GM19463 (cell line): ENCODE results near the gene C3orf18.
A peak's percentile ranks its signal among the peaks of the same experiment; 100 is the strongest.

ENCODE experiments used
- ATAC-seq: cut with Tn5 transposase; IDR thresholded peaks from one replicate; pipeline ENCODE4 v1.9.1; 2021; ENCODE audit warnings: mild to moderate bottlenecking, moderate library complexity; ENCODE audit not compliant: unreplicated experiment

The C3orf18 gene

GRCh38 chr3:50567386-50568167, at the start of gene C3orf18:
Gene C3orf18 (minus strand): TSS chr3:50567747. CDS start chr3:50565699, 2,048 bp downstream.
- ATAC-seq, result peak; percentile 84

- ATAC-seq, result peak; percentile 56
These were observed 49.2 kb upstream of the C3orf18 start for GRCh38 chr3:50616770-50617095.

GRCh38 chr3:50616003-50616769, 48.6 kb upstream of the C3orf18 start:
- peak; percentile 20 for ATAC-seq

- no peak for ATAC-seq
These were observed 47.6 kb upstream of the C3orf18 start for GRCh38 chr3:50615190-50615589.

- no peak for ATAC-seq
These were observed 45.7 kb upstream of the C3orf18 start for GRCh38 chr3:50612970-50613846.

- no peak for ATAC-seq
These were observed 44.8 kb upstream of the C3orf18 start for GRCh38 chr3:50612234-50612882.

- peak; percentile 70 for ATAC-seq
These were observed 44.1 kb upstream of the C3orf18 start, which contains the start of gene CISH for GRCh38 chr3:50611464-50612233. Gene CISH (minus strand): TSS chr3:50611774. CDS start chr3:50611650, 124 bp downstream.

- no peak for ATAC-seq
These were observed 43.5 kb upstream of the C3orf18 start for GRCh38 chr3:50610992-50611463.

GRCh38 chr3:50610181-50610971, 42.8 kb upstream of the C3orf18 start:
- ATAC-seq, result no peak

GRCh38 chr3:50609763-50610085, 42.2 kb upstream of the C3orf18 start:
- no peak for ATAC-seq

GRCh38 chr3:50609071-50609762, 41.7 kb upstream of the C3orf18 start:
- ATAC-seq, result no peak

GRCh38 chr3:50608278-50608677, 40.7 kb upstream of the C3orf18 start:
- no peak for ATAC-seq

- ATAC-seq, result no peak
These were observed 39.9 kb upstream of the C3orf18 start for GRCh38 chr3:50607271-50608091.

GRCh38 chr3:50606596-50606995, 39.0 kb upstream of the C3orf18 start:
- no peak for ATAC-seq

- ATAC-seq, result no peak
These were observed 38.4 kb upstream of the C3orf18 start for GRCh38 chr3:50605901-50606326.

GRCh38 chr3:50604628-50605588, 37.4 kb upstream of the C3orf18 start:
- no peak for ATAC-seq
